H1 (cell line): ENCODE results near the gene PRPF39. TPM values are rescaled to one million over a fixed set of nuclear protein-coding genes. Genes with fewer than 3 reads are reported as not detected.

Experiments
- CTCF ChIA-PET: fragments of 300-600 bp; sonication (Branson Sonifier 250); formaldehyde crosslinking; loops from one replicate; lab custom pipeline; 2021; ENCODE audit not compliant: partially characterized antibody; lab: Charles Lee
- POLR2A ChIA-PET: fragments of 300-600 bp; sonication (Branson Sonifier 250); formaldehyde crosslinking; loops from one replicate; lab custom pipeline; 2021; ENCODE audit warnings: inconsistent platforms; ENCODE audit not compliant: partially characterized antibody; lab: Charles Lee
- DNase-seq, 2 experiments: peaks; one replicate each; pipeline versions ENCODE4 v3.0.0 to v3.0.0-alpha.2; 2010 to 2022; ENCODE audit warnings: low spot score in 2 of 2, low read depth in 1 of 2, mixed read lengths in 1 of 2
- FAIRE-seq: peaks from 2 replicates; lab custom pipeline; 2011; peaks lifted over from hg19 to GRCh38; lab: Jason Lieb, UNC
- H2AFZ ChIP-seq: 2 replicates; pipeline ENCODE4 v1.8.1; 2012; ENCODE audit warnings: low read length, inconsistent platforms
- H2AK5ac ChIP-seq: 2 replicates; pipeline ENCODE4 v1.6.1; 2013; ENCODE audit warnings: low read depth, low read length
- H2BK120ac ChIP-seq: replicated peaks from 2 replicates; pipeline ENCODE3; 2013; ENCODE audit warnings: low read depth, low read length, inconsistent platforms
- H2BK12ac ChIP-seq: 2 replicates; pipeline ENCODE4 v1.6.1; 2013; ENCODE audit warnings: low read depth, low read length
- H2BK15ac ChIP-seq: 2 replicates; pipeline ENCODE4 v1.6.1; 2013; ENCODE audit warnings: low read length
- H2BK20ac ChIP-seq: 2 replicates; pipeline ENCODE4 v1.6.1; 2013; ENCODE audit warnings: low read length
- H2BK5ac ChIP-seq: 2 replicates; pipeline ENCODE4 v1.6.1; 2013; ENCODE audit warnings: low read depth, low read length
- H3K14ac ChIP-seq: 2 replicates; pipeline ENCODE4 v1.6.1; 2013; ENCODE audit warnings: inconsistent platforms; ENCODE audit not compliant: insufficient read length
- H3K18ac ChIP-seq: 2 replicates; pipeline ENCODE4 v1.6.1; 2013; ENCODE audit warnings: low read length; ENCODE audit errors: extremely low read depth
- H3K23ac ChIP-seq: 2 replicates; pipeline ENCODE4 v1.6.1; 2013; ENCODE audit warnings: inconsistent platforms; ENCODE audit not compliant: insufficient read length
- H3K23me2 ChIP-seq: 2 replicates; pipeline ENCODE4 v1.6.1; 2013; ENCODE audit warnings: low read depth, low read length
- H3K27ac ChIP-seq: 2 replicates; pipeline ENCODE4 v1.6.1; 2011; ENCODE audit warnings: low read depth, low read length, inconsistent platforms
- H3K27me3 ChIP-seq, 4 experiments: replicated peaks in 1 of 4; 1 replicate in 1 of 4; 2 replicates in 3 of 4; pipeline versions ENCODE4 v1.6.1 to v1.8.1; 2011 to 2013; ENCODE audit warnings: low read length in 3 of 4, mild to moderate bottlenecking in 3 of 4, inconsistent platforms in 2 of 4, mixed read lengths in 2 of 4, moderate library complexity in 1 of 4; ENCODE audit not compliant: control insufficient read depth in 3 of 4, insufficient read depth in 3 of 4; ENCODE audit errors: extremely low read depth in 1 of 4
- H3K36me3 ChIP-seq, 4 experiments: 2 replicates each; pipeline versions ENCODE4 v1.6.1 to v1.8.1; 2011 to 2013; ENCODE audit warnings: mild to moderate bottlenecking in 4 of 4, low read length in 3 of 4, moderate library complexity in 2 of 4, control low read depth in 1 of 4, inconsistent platforms in 1 of 4; ENCODE audit not compliant: insufficient read depth in 4 of 4, control insufficient read depth in 2 of 4
- H3K4ac ChIP-seq: replicated peaks from 2 replicates; pipeline ENCODE3; 2013; ENCODE audit warnings: low read length, low read depth, mixed read lengths, inconsistent platforms; ENCODE audit not compliant: insufficient read length
- H3K4me1 ChIP-seq, 4 experiments: replicated peaks in 1 of 4; 1 replicate in 1 of 4; 2 replicates in 3 of 4; pipeline versions ENCODE4 v1.6.1 to v1.8.1; 2011 to 2013; ENCODE audit warnings: low read length in 3 of 4, inconsistent platforms in 2 of 4, mixed read lengths in 1 of 4; ENCODE audit not compliant: insufficient read depth in 4 of 4, control insufficient read depth in 3 of 4
- H3K4me2 ChIP-seq, 2 experiments: 2 replicates each; pipeline versions ENCODE4 v1.6.1 to v1.8.1; 2011 to 2013; ENCODE audit warnings: low read depth in 2 of 2, low read length in 2 of 2, control low read depth in 1 of 2, inconsistent platforms in 1 of 2, mild to moderate bottlenecking in 1 of 2; ENCODE audit not compliant: insufficient read depth in 1 of 2
- H3K4me3 ChIP-seq, 4 experiments: fragments of 200-600, 300-600 bp in 1 of 4; sonication (generic), shearing (Covaris generic), sonication (Bioruptor Twin) in 1 of 4; 2 replicates each; pipeline versions ENCODE4 v1.5.1 to v1.8.1; 2011 to 2016; ENCODE audit warnings: low read length in 4 of 4, low read depth in 3 of 4, control low read depth in 2 of 4, inconsistent platforms in 2 of 4, mild to moderate bottlenecking in 2 of 4, mixed read lengths in 1 of 4, moderate library complexity in 1 of 4; ENCODE audit not compliant: insufficient read depth in 2 of 4; ENCODE audit errors: extremely low read depth in 1 of 4
- H3K56ac ChIP-seq: replicated peaks from 2 replicates; pipeline ENCODE3; 2013; ENCODE audit warnings: low read depth, mild to moderate bottlenecking, mixed read lengths, low read length, inconsistent platforms; ENCODE audit not compliant: insufficient read length
- H3K79me1 ChIP-seq: 2 replicates; pipeline ENCODE4 v1.6.1; 2013; ENCODE audit warnings: low read depth, low read length, control low read depth
- H3K79me2 ChIP-seq, 2 experiments: 2 replicates each; pipeline versions ENCODE4 v1.6.1 to v1.8.1; 2012 to 2013; ENCODE audit warnings: low read length in 2 of 2, mild to moderate bottlenecking in 2 of 2, inconsistent platforms in 1 of 2; ENCODE audit not compliant: insufficient read depth in 2 of 2, control insufficient read depth in 1 of 2
- H3K9ac ChIP-seq, 4 experiments: replicated peaks in 1 of 4; 1 replicate in 1 of 4; 2 replicates in 3 of 4; pipeline versions ENCODE4 v1.6.1 to v1.8.1; 2011 to 2013; ENCODE audit warnings: low read depth in 3 of 4, low read length in 3 of 4, control low read depth in 2 of 4, mild to moderate bottlenecking in 2 of 4, moderate library complexity in 2 of 4, inconsistent platforms in 1 of 4; ENCODE audit errors: extremely low read depth in 1 of 4
- H3K9me3 ChIP-seq, 2 experiments: 2 replicates each; pipeline versions ENCODE4 v1.6.1 to v1.8.1; 2012 to 2013; ENCODE audit warnings: mild to moderate bottlenecking in 2 of 2, moderate library complexity in 2 of 2, control low read depth in 1 of 2, inconsistent platforms in 1 of 2, low read depth in 1 of 2, low read length in 1 of 2, mixed read lengths in 1 of 2; ENCODE audit not compliant: insufficient read depth in 2 of 2
- H4K20me1 ChIP-seq, 2 experiments: replicated peaks in 1 of 2; 2 replicates each; pipeline versions ENCODE3 to v1.8.1; 2011 to 2013; ENCODE audit warnings: inconsistent platforms in 2 of 2, low read length in 2 of 2, mild to moderate bottlenecking in 1 of 2; ENCODE audit not compliant: insufficient read depth in 2 of 2, control insufficient read depth in 1 of 2
- H4K5ac ChIP-seq: 2 replicates; pipeline ENCODE4 v1.6.1; 2013; ENCODE audit warnings: low read length, low read depth, mixed read lengths, inconsistent platforms; ENCODE audit not compliant: insufficient read length
- H4K8ac ChIP-seq: 2 replicates; pipeline ENCODE4 v1.8.0; 2013; ENCODE audit warnings: mild to moderate bottlenecking, moderate library complexity, low read length, inconsistent platforms; ENCODE audit not compliant: insufficient read depth; ENCODE audit errors: extremely low read depth
- H4K91ac ChIP-seq: replicated peaks from 2 replicates; pipeline ENCODE3; 2013; ENCODE audit warnings: low read length, mixed read lengths, inconsistent platforms; ENCODE audit not compliant: insufficient read length
- TAF1 ChIP-seq: IDR thresholded peaks from 2 replicates; pipeline ENCODE4 v1.6.1; 2011; ENCODE audit warnings: mild to moderate bottlenecking, low read depth, low read length
- WGBS, 2 experiments: shearing (Covaris generic) in 1 of 2; methylation state at CpG; one replicate each; pipeline versions ENCODE4 v1.1.6 to v1.1.7; 2013 to 2015; ENCODE audit warnings: low lambda C conversion rate in 2 of 2, mixed read lengths in 2 of 2, inconsistent platforms in 1 of 2, low coverage in 1 of 2, missing lambda C conversion rate in 1 of 2; ENCODE audit not compliant: insufficient replicate concordance in 2 of 2, insufficient coverage in 1 of 2, insufficient read length in 1 of 2; ENCODE audit errors: extremely low coverage in 1 of 2, missing lambda C conversion rate in 1 of 2; 5-methylcytosine and 5-hydroxymethylcytosine counted together
- polyA plus RNA-seq, 7 experiments: library from polyadenylated mRNA; depleted of rRNA in 3 of 7; stranded (reverse) in 5 of 7; unstranded in 2 of 7; fragments of >200 nt in 5 of 7; fragments of 200-250 nt in 2 of 7; gene quantifications; 1 replicate in 5 of 7; 2 replicates in 1 of 7; 4 replicates in 1 of 7; pipeline versions ENCODE4 v1.2.1 to v1.2.3, GENCODE V29; 2011 to 2013; ENCODE audit warnings: missing spikeins in 2 of 7, mixed read lengths in 2 of 7
- total RNA-seq: library from RNA; stranded (reverse); fragmentation: NEBNext Ultra II Directional; extraction: Animal tissue kit (Norgen Biotek cat#: 25700); gene quantifications from 2 replicates; pipeline ENCODE4 v1.2.1, GENCODE V29; 2021

Gene PRPF39
- total and polyA plus RNA-seq, 2 of the 8 experiments (the other 6 are each of a cell fraction or from before 2014, with no cell fraction given) = 22.4 to 43.3 TPM

- Histone ChIP-seq H3K79me1 (no peaks in the 10 kb centered on the region; the same call in 1 of the 2 replicates), H3K56ac (no peak overlapping the region), H3K79me2 (peaks cover 25 to 60% of the 10 kb centered on the region in 2 experiments), H2BK20ac (no peak overlapping the region), H4K8ac (no peak overlapping the region), H3K4me3 (peak overlapping the region; percentile 82 to 90 (median 86)), H3K23ac (no peak overlapping the region), H3K9me3 (no peaks in the 10 kb centered on the region), H2BK120ac (no peak overlapping the region), H3K27me3 (no peaks in the 10 kb centered on the region), H3K14ac (peak overlapping the region; percentile 77), H3K4me2 (peak overlapping the region; percentile 69 to 73), H3K9ac (peak overlapping the region; percentile 8 to 95 (median 73); a peak in 6 of 7 replicates), H3K27ac (no peak overlapping the region), H3K18ac (no peak overlapping the region), H3K4ac (no peak overlapping the region), H3K4me1 (peaks cover 0 to 6% (median 4%) of the 10 kb centered on the region in 4 experiments; a peak in 3 of 7 replicates), H4K91ac (no peak overlapping the region), H3K23me2 (peaks cover 3% of the 10 kb centered on the region; the same call in 1 of the 2 replicates), H2BK12ac (no peak overlapping the region), H4K5ac (no peak overlapping the region), H2BK15ac (no peak overlapping the region), H4K20me1 (peaks cover under 1 to 9% of the 10 kb centered on the region in 2 experiments), H2BK5ac (no peak overlapping the region), H2AFZ (no peak overlapping the region), H3K36me3 (no peaks in the 10 kb centered on the region), H2AK5ac (no peak overlapping the region)
- ChIA-PET POLR2A (interaction anchor here (0.7 to 2.3 kb wide), 5 partner anchors 49 to 634 kb away, joined by 3 to 12 read pairs (median 4); partner anchors contain the start of genes FANCM, FKBP3, KLHL28 and TOGARAM1), CTCF (interaction anchor here (0.6 to 2.3 kb wide), 2 partner anchors 172 to 1973 kb away, joined by 3 to 10 read pairs; no protein-coding TSS in a partner anchor)
- 19% methylated on average over 4 of the region's 4 CpGs; no CpG with 5 or more reads in 1 of the 2 experiments for WGBS, 2 experiments
- DNase-seq (no peak), FAIRE-seq (no peak)
- no peak for TF ChIP-seq TAF1
Measured at GRCh38 chr14:45084946-45085346, 1.0 kb downstream of the PRPF39 start.
